Neural progenitor cell (in vitro differentiated cells): ENCODE measurements around the gene TMEM82.

Source experiments
- EZH2 ChIP-seq: fragments of 200-600 bp; sonication (generic); IDR thresholded peaks from 2 replicates; pipeline ENCODE4 v1.6.1; 2017; ENCODE audit warnings: antibody characterized with exemption, mild to moderate bottlenecking, moderate library complexity
- EZH2phosphoT487 ChIP-seq: fragments of 200-600 bp; sonication (generic); IDR thresholded peaks from 2 replicates; pipeline ENCODE4 v1.6.1; 2017; ENCODE audit warnings: antibody characterized with exemption
- TF ChIP-seq, protein P1 (sequence below): fragments of 200-600 bp; sonication (generic); IDR thresholded peaks from 2 replicates; pipeline ENCODE4 v1.5.1; 2017; ENCODE audit warnings: antibody characterized with exemption, mild to moderate bottlenecking

DNA sequence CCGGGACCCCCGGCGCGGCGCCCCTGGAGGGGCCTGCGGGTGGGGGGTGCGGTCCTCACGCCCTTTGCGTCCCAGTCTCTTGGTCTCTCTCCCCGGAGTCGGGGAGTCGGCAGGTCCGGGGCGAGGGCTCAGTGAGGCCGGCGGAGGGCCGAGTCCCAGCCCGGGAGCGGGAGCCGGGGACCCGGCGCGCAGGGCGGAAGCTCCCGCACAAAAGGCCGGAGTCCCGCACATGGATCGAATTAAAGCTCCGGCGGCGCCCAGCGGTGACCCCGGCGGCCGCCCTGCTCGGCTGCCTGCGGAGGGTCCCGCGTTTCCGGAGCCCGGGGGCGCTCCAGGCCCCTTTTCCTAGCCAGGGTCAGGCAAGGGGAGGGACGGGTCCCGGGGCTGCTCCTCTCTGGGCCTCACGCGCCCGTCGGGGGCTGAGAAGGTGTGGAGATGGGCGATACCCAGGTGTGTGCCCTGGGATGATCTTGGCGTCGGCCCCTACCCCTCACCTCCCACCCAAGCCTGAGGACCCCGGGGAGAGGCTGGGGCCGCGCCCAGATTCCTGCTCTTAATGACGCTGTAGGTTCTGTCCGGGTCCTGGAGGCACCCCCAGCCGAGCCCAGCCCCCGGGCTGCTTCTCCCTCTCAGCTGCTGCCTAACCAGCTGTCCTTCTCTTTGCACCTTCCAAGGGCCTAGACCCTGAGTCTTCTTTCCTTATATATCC is 16.8 kb downstream of the TMEM82 start:
- TF ChIP-seq, protein P1, sequence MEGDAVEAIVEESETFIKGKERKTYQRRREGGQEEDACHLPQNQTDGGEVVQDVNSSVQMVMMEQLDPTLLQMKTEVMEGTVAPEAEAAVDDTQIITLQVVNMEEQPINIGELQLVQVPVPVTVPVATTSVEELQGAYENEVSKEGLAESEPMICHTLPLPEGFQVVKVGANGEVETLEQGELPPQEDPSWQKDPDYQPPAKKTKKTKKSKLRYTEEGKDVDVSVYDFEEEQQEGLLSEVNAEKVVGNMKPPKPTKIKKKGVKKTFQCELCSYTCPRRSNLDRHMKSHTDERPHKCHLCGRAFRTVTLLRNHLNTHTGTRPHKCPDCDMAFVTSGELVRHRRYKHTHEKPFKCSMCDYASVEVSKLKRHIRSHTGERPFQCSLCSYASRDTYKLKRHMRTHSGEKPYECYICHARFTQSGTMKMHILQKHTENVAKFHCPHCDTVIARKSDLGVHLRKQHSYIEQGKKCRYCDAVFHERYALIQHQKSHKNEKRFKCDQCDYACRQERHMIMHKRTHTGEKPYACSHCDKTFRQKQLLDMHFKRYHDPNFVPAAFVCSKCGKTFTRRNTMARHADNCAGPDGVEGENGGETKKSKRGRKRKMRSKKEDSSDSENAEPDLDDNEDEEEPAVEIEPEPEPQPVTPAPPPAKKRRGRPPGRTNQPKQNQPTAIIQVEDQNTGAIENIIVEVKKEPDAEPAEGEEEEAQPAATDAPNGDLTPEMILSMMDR, result no peak
- peak; percentile 40 for TF ChIP-seq EZH2
- peak; percentile 59 for TF ChIP-seq EZH2phosphoT487
